GM21390 (cell line): ENCODE results near the gene FAM90A26.
"Not testable (repeated sequence)": the region's sequence is repeated elsewhere in the genome, so short reads cannot be mapped to it uniquely, and the experiment has no call there.

ENCODE experiments used
- ATAC-seq: cut with Tn5 transposase; IDR thresholded peaks from one replicate; pipeline ENCODE4 v1.9.1; 2021; ENCODE audit not compliant: unreplicated experiment

FAM90A26 gene

GRCh38 chr4:9155101-9155886 lies 14.9 kb upstream of the FAM90A26 start:
- not testable (repeated sequence) for ATAC-seq

- ATAC-seq = not testable (repeated sequence)
These were observed 11.8 kb upstream of the FAM90A26 start for GRCh38 chr4:9158392-9158791.

- not testable (repeated sequence) for ATAC-seq
These were observed 10.2 kb upstream of the FAM90A26 start for GRCh38 chr4:9160046-9160445.

GRCh38 chr4:9165990-9166389 lies 4.2 kb upstream of the FAM90A26 start:
- not testable (repeated sequence) for ATAC-seq

- not testable (repeated sequence) for ATAC-seq
These were observed 40.1 kb downstream of the FAM90A26 start, which contains the start of gene USP17L10 for GRCh38 chr4:9210357-9210756. TSS of gene USP17L10 (plus strand) at chr4:9210657. CDS start at chr4:9210657, 0 bp downstream.

GRCh38 chr4:9214701-9215100 lies 44.5 kb downstream of the FAM90A26 start:
- not testable (repeated sequence) for ATAC-seq

GRCh38 chr4:9215105-9215504 lies 44.9 kb downstream of the FAM90A26 start, which contains the start of gene USP17L11:
TSS of gene USP17L11 (plus strand) at chr4:9215405. CDS start at chr4:9215405, 0 bp downstream.
- ATAC-seq = not testable (repeated sequence)

- not testable (repeated sequence) for ATAC-seq
These were observed 49.6 kb downstream of the FAM90A26 start, which contains the start of gene USP17L12 for GRCh38 chr4:9219852-9220251. TSS of gene USP17L12 (plus strand) at chr4:9220152. CDS start at chr4:9220152, 0 bp downstream.

GRCh38 chr4:9224596-9224995 lies 54.4 kb downstream of the FAM90A26 start, which contains the start of gene USP17L13:
TSS of gene USP17L13 (plus strand) at chr4:9224896. CDS start at chr4:9224896, 0 bp downstream.
- not testable (repeated sequence) for ATAC-seq
